HFFc6 (cell line): ENCODE results near the gene HMCES. TPM values are rescaled to one million over a fixed set of nuclear protein-coding genes. Genes with fewer than 3 reads are reported as not detected.

ENCODE experiments used
- DNase-seq: peaks from one replicate; pipeline ENCODE4 v3.0.0-alpha.2; 2018
- H3K27ac Mint-ChIP-seq: 2 replicates; pipeline ENCODE4 v1.8.0; 2020; ENCODE audit warnings: mild to moderate bottlenecking, mixed read lengths
- H3K27me3 Mint-ChIP-seq: 2 replicates; pipeline ENCODE4 v1.8.0; 2021; ENCODE audit warnings: mild to moderate bottlenecking, moderate library complexity, mixed read lengths; ENCODE audit not compliant: insufficient read depth
- H3K36me3 Mint-ChIP-seq: 2 replicates; pipeline ENCODE4 v1.8.0; 2021; ENCODE audit warnings: low read depth, mixed read lengths
- H3K4me1 Mint-ChIP-seq: 2 replicates; pipeline ENCODE4 v1.8.0; 2020; ENCODE audit warnings: low read depth, mixed read lengths
- H3K4me3 Mint-ChIP-seq: 2 replicates; pipeline ENCODE4 v1.8.0; 2020; ENCODE audit warnings: mild to moderate bottlenecking, moderate library complexity, mixed read lengths
- H3K9me3 Mint-ChIP-seq: 2 replicates; pipeline ENCODE4 v1.8.0; 2020; ENCODE audit warnings: mild to moderate bottlenecking, mixed read lengths
- CTCF ChIP-seq: fragments of 200-600 bp; sonication (generic); IDR thresholded peaks from 2 replicates; pipeline ENCODE4 v1.5.0; 2021; ENCODE audit warnings: antibody characterized with exemption, mild to moderate bottlenecking
- total RNA-seq, 6 experiments: library from RNA; stranded (reverse); fragmentation: NEBNext Ultra II Directional; extraction: Animal tissue kit (Norgen Biotek cat#: 25700); gene quantifications; 2 replicates in 1 of 6; 3 replicates in 5 of 6; pipeline ENCODE4 v1.2.3, GENCODE V29; 2021

HMCES gene
- total RNA-seq, 6 experiments from 2014 or later, result 28.3 to 33.9 (median 31.4) TPM

DNA sequence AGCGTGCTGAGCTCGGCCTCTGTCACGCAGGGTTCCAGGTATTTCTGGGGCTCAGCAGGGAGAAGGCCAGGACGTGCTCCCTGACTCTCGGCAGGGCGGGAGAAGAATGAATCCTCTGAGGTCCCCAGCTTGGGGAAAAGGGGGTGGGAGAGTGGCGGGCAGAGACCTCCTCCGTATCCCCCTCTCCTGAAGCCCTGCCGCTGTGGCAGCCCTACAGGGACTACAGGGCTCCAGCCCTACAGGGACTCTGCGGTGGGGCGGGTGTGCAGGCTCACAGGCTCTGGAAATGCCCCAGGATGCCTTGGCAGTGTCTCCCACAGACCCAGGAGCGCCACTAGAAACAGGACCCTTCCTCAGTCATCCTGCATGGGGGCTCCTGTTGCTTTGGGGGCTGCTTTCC, 46.2 kb downstream of the HMCES start:
- DNase-seq, result no peak

DNA sequence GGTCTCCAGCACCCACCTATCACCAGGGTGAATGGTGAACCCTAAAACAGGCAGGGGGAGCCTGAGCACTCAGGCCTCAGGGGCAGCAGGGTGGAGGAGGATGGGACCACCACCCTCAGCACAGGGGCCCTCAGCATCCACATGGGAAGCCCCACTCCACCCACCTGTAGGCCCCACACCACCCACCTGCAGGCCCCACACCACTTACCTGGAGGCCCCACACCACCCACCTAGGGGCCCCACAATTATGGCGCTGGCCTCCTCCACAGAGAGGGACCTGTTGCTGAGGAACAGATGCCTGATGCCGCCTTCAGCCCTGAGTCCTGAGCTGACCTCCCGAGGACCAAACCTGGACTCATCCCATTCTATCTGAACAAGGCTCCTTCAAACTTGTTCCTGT, 46.7 kb downstream of the HMCES start:
- no peaks in the 10 kb centered on the region for H3K9me3 Mint-ChIP-seq
- TF ChIP-seq CTCF, result no peak
- no peak overlapping the region for H3K27ac Mint-ChIP-seq
- no peak for DNase-seq
- no peaks in the 10 kb centered on the region; the same call in none of the 2 replicates for H3K27me3 Mint-ChIP-seq
- H3K36me3 Mint-ChIP-seq, result no peaks in the 10 kb centered on the region
- H3K4me1 Mint-ChIP-seq, result peaks cover 4% of the 10 kb centered on the region
- no peak overlapping the region for H3K4me3 Mint-ChIP-seq

More for the DNA sequence above, 46.2 kb downstream of the HMCES start:
- no peaks in the 10 kb centered on the region; the same call in none of the 2 replicates for H3K27me3 Mint-ChIP-seq
- no peaks in the 10 kb centered on the region for H3K9me3 Mint-ChIP-seq
- no peak overlapping the region for H3K4me3 Mint-ChIP-seq
- TF ChIP-seq CTCF, result no peak
- no peak overlapping the region for H3K27ac Mint-ChIP-seq
- no peaks in the 10 kb centered on the region for H3K36me3 Mint-ChIP-seq
- no peaks in the 10 kb centered on the region for H3K4me1 Mint-ChIP-seq

DNA sequence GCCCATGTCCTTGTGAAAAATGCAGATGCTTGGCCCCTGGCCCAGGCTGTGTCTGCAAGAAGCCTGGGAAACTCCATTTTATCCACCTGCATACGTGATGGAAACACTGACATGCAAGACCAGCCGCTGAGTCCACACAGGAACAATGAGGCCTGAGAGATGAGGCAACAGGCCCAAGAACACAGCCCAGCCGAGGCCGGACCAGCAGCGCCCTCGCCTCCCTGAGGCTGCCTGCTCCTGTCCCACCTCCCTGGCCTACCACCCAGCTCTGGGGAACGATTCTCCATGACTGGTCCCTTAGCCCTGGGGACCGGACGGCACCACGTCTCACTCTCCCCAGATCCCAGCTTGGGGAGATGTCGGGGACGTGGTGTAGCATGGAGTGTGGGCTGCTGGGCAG, 47.5 kb downstream of the HMCES start:
- no peak overlapping the region for H3K4me3 Mint-ChIP-seq
- no peaks in the 10 kb centered on the region for H3K9me3 Mint-ChIP-seq
- no peak overlapping the region for H3K27ac Mint-ChIP-seq
- no peaks in the 10 kb centered on the region for H3K36me3 Mint-ChIP-seq
- peaks cover 6% of the 10 kb centered on the region for H3K4me1 Mint-ChIP-seq
- no peak for DNase-seq
- H3K27me3 Mint-ChIP-seq, result no peaks in the 10 kb centered on the region; the same call in none of the 2 replicates
- no peak for TF ChIP-seq CTCF

- TF ChIP-seq CTCF, result no peak
- Mint-ChIP-seq H3K27ac (no peak overlapping the region), H3K27me3 (no peaks in the 10 kb centered on the region; the same call in none of the 2 replicates), H3K4me3 (no peak overlapping the region), H3K36me3 (no peaks in the 10 kb centered on the region), H3K4me1 (peaks cover 6% of the 10 kb centered on the region), H3K9me3 (no peaks in the 10 kb centered on the region)
- no peak for DNase-seq
Measured at GRCh38 chr3:129326595-129326994, 47.9 kb downstream of the HMCES start.

DNA sequence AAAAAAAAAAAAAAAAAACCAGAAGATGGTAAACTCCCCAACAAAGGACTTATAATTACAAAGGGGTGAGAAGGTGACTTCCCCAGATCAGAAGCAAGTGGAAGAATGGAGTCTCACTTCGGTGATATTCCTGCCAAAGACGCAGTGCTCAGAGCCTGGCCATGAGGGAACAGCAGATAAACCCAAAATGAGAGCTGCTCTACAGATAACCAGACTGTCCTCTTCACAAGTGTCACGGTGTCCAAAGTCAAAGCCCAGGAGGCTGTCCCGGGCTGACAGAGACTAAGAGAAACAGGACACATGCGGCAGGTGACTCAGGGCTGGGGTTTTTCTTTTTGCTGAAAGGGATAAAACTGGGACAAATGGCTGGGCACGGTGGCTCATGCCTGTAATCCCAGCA, 48.8 kb downstream of the HMCES start:
- DNase-seq, result no peak
- Mint-ChIP-seq H3K4me1 (peaks cover 6% of the 10 kb centered on the region), H3K27me3 (no peaks in the 10 kb centered on the region; the same call in none of the 2 replicates), H3K27ac (no peak overlapping the region), H3K9me3 (no peaks in the 10 kb centered on the region), H3K4me3 (no peak overlapping the region), H3K36me3 (no peaks in the 10 kb centered on the region)
- no peak for TF ChIP-seq CTCF

- H3K27me3 Mint-ChIP-seq, result peaks cover 8% of the 10 kb centered on the region
- no peak for TF ChIP-seq CTCF
Measured at GRCh38 chr3:129329858-129330257, 51.2 kb downstream of the HMCES start.

More at GRCh38 chr3:129329858-129330257, 51.2 kb downstream of the HMCES start:
- no peaks in the 10 kb centered on the region for H3K36me3 Mint-ChIP-seq
- no peak for DNase-seq
- no peak overlapping the region for H3K27ac Mint-ChIP-seq
- no peaks in the 10 kb centered on the region for H3K9me3 Mint-ChIP-seq
- H3K4me3 Mint-ChIP-seq, result no peak overlapping the region
- peaks cover 6% of the 10 kb centered on the region for H3K4me1 Mint-ChIP-seq
